MM.1S (cell line): ENCODE results near the gene POLR3F.
A peak's percentile ranks its signal among the peaks of the same experiment; 100 is the strongest.

Experiments used
- DNase-seq: peaks from one replicate; pipeline ENCODE4 v3.0.0-alpha.2; 2015
- H2AFZ ChIP-seq: fragments of 300-600 bp; sonication (generic); 2 replicates; pipeline ENCODE4 v1.6.0; 2016; ENCODE audit warnings: antibody characterized with exemption, low read length
- H3F3A ChIP-seq: fragments of 300-600 bp; sonication (generic); 2 replicates; pipeline ENCODE4 v1.6.1; 2016; ENCODE audit warnings: mild to moderate bottlenecking, antibody characterized with exemption, low read length, moderate library complexity, mixed read lengths; ENCODE audit not compliant: insufficient read depth
- H3K27ac ChIP-seq: fragments of 300-600 bp; sonication (generic); 2 replicates; pipeline ENCODE4 v1.5.1; 2016; ENCODE audit warnings: mild to moderate bottlenecking, low read length
- H3K27me3 ChIP-seq: fragments of 300-600 bp; sonication (generic); replicated peaks from 2 replicates; pipeline ENCODE4 v1.6.0; 2016; ENCODE audit warnings: low read length; ENCODE audit not compliant: insufficient read depth
- H3K36me3 ChIP-seq: fragments of 300-600 bp; sonication (generic); replicated peaks from 2 replicates; pipeline ENCODE4 v1.6.1; 2016; ENCODE audit warnings: mild to moderate bottlenecking, low read length, mixed read lengths; ENCODE audit not compliant: insufficient read depth
- H3K4me1 ChIP-seq: fragments of 300-600 bp; sonication (generic); 2 replicates; pipeline ENCODE4 v1.6.1; 2016; ENCODE audit warnings: low read length, mixed read lengths
- H3K4me2 ChIP-seq: fragments of 300-600 bp; sonication (generic); 2 replicates; pipeline ENCODE4 v1.6.0; 2016; ENCODE audit warnings: low read depth, low read length
- H3K4me3 ChIP-seq: fragments of 300-600 bp; sonication (generic); 2 replicates; pipeline ENCODE4 v1.5.1; 2016; ENCODE audit warnings: low read length, mixed read lengths
- H3K79me2 ChIP-seq: fragments of 300-600 bp; sonication (generic); 2 replicates; pipeline ENCODE4 v1.6.1; 2016; ENCODE audit warnings: mixed run types, low read length, mixed read lengths
- H3K9ac ChIP-seq: fragments of 300-600 bp; sonication (generic); 2 replicates; pipeline ENCODE4 v1.6.1; 2016; ENCODE audit warnings: low read length, mixed read lengths
- H3K9me2 ChIP-seq: fragments of 300-600 bp; sonication (generic); replicated peaks from 2 replicates; pipeline ENCODE4 v1.6.1; 2016; ENCODE audit warnings: mild to moderate bottlenecking, low read length, mixed read lengths; ENCODE audit not compliant: insufficient read depth
- H3K9me3 ChIP-seq: fragments of 300-600 bp; sonication (generic); replicated peaks from 2 replicates; pipeline ENCODE4 v1.6.1; 2016; ENCODE audit warnings: mild to moderate bottlenecking, low read length, mixed read lengths; ENCODE audit not compliant: insufficient read depth
- H4K20me1 ChIP-seq: fragments of 300-600 bp; sonication (generic); 2 replicates; pipeline ENCODE4 v1.6.1; 2016; ENCODE audit warnings: mild to moderate bottlenecking, low read length, moderate library complexity, mixed read lengths; ENCODE audit not compliant: insufficient read depth
- EZH2 ChIP-seq: fragments of 300-600 bp; sonication (generic); optimal IDR thresholded peaks from 2 replicates; pipeline ENCODE3; 2017; ENCODE audit warnings: low read depth, mild to moderate bottlenecking, antibody characterized with exemption, low read length, mixed read lengths
- EZH2phosphoT487 ChIP-seq: fragments of 300-600 bp; sonication (generic); IDR thresholded peaks from 2 replicates; pipeline ENCODE4 v1.6.1; 2018; ENCODE audit warnings: antibody characterized with exemption, low read length
- TF ChIP-seq, protein P1 (sequence below): fragments of 300-600 bp; sonication (generic); IDR thresholded peaks from 2 replicates; pipeline ENCODE4 v1.5.1; 2016; ENCODE audit warnings: antibody characterized with exemption, low read length, mixed read lengths

Gene POLR3F, protein sequence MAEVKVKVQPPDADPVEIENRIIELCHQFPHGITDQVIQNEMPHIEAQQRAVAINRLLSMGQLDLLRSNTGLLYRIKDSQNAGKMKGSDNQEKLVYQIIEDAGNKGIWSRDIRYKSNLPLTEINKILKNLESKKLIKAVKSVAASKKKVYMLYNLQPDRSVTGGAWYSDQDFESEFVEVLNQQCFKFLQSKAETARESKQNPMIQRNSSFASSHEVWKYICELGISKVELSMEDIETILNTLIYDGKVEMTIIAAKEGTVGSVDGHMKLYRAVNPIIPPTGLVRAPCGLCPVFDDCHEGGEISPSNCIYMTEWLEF

DNA sequence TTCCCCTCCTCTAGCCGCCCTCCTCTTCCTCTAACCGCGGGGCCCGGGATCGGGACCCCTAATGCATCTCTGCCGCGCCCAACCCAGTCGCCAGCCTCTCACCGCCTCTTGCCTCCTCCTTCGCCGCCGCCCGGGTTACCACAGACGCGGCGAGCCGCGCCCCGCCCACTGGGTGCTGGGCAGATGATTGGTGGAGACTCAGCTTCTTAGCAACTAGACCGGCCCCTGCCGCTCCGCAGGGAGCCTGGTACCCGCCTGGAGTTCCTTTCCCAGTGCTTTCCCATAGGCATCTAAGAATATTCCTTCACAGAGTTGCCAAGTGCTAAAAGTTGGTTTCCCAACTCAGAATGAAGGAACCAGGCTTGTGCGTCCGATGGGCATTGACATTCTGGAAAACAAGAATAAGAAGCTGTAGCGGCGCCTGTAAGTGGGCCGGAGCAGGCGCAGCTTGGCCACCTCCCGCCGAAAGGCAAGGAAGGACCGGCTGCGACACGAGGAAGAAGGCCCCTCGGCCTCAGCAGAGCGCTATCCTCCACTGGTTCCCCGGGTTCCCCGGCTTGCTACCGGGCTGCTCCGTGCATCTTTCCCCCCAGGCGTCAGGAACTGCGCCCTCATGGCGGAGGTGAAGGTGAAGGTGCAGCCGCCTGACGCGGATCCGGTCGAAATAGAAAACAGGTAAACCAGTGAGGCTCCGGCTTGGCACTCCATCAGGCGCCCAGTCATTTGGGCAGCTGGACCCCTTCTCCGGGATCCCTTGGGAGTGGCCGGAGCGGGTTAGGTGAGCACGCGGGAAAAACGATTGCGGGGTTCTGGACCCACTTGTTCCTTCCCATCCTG, at the start of gene POLR3F, which contains the start of gene DZANK1:
Gene POLR3F (plus strand): TSS at position 497 of the 837 bp plus-strand sequence. CDS start 117 bp downstream, at position 614.
Gene DZANK1 (minus strand): TSS at position 137 of the 837 bp plus-strand sequence. CDS start 1,672 bp downstream, outside the sequence.
- Histone ChIP-seq H3K4me1 (peaks cover 3% of the 10 kb centered on the region; the same call in 1 of the 2 replicates), H3K4me3 (peak within 1 kb of the TSS; percentile 92), H3K9me2 (no peaks in the 10 kb centered on the region), H3K27ac (peak within 1 kb of the TSS; percentile 61), H2AFZ (peak within 1 kb of the TSS; percentile 97), H3K27me3 (no peaks in the 10 kb centered on the region), H3K4me2 (peak within 1 kb of the TSS; percentile 90), H3K9ac (peak within 1 kb of the TSS; percentile 79), H3K9me3 (no peaks in the 10 kb centered on the region), H3K79me2 (peaks cover 26% of the 10 kb centered on the region), H3F3A (no peaks in the 10 kb centered on the region), H3K36me3 (no peaks in the 10 kb centered on the region), H4K20me1 (no peaks in the 10 kb centered on the region)
- TF ChIP-seq EZH2phosphoT487 (no peak), EZH2 (no peak)
- TF ChIP-seq, protein P1, sequence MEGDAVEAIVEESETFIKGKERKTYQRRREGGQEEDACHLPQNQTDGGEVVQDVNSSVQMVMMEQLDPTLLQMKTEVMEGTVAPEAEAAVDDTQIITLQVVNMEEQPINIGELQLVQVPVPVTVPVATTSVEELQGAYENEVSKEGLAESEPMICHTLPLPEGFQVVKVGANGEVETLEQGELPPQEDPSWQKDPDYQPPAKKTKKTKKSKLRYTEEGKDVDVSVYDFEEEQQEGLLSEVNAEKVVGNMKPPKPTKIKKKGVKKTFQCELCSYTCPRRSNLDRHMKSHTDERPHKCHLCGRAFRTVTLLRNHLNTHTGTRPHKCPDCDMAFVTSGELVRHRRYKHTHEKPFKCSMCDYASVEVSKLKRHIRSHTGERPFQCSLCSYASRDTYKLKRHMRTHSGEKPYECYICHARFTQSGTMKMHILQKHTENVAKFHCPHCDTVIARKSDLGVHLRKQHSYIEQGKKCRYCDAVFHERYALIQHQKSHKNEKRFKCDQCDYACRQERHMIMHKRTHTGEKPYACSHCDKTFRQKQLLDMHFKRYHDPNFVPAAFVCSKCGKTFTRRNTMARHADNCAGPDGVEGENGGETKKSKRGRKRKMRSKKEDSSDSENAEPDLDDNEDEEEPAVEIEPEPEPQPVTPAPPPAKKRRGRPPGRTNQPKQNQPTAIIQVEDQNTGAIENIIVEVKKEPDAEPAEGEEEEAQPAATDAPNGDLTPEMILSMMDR: no peak
- peak; percentile 96 for DNase-seq

DNA sequence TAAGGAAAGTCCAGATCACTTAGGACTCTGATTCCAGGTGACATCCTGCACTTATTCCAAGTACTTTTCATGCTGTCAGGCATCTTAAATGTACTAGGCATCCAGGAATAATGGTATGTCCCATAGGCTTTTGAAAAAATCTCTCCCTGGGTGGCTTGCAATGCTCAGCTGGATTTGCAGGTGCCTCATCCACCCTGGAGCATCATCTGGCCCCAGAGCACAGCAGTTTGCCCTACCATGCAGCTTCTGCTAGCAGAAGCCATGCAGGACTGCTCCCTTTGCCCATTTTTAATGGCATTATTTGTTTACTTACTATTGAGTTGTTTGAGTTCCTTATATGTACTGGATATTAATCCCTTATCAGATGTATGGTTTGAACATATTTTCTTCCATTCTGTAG, 45.6 kb upstream of the POLR3F start:
- Histone ChIP-seq H3K4me3 (no peak overlapping the region), H3K27ac (no peak overlapping the region), H3K36me3 (no peaks in the 10 kb centered on the region), H3K4me2 (no peak overlapping the region), H3K79me2 (no peaks in the 10 kb centered on the region), H2AFZ (no peak overlapping the region), H3K27me3 (no peaks in the 10 kb centered on the region), H3F3A (no peaks in the 10 kb centered on the region), H3K9ac (no peak overlapping the region), H3K9me3 (no peaks in the 10 kb centered on the region), H4K20me1 (no peaks in the 10 kb centered on the region), H3K9me2 (no peaks in the 10 kb centered on the region), H3K4me1 (no peaks in the 10 kb centered on the region)
- TF ChIP-seq EZH2phosphoT487: no peak
- TF ChIP-seq EZH2: no peak
- TF ChIP-seq, protein P1: no peak
- DNase-seq: no peak

DNA sequence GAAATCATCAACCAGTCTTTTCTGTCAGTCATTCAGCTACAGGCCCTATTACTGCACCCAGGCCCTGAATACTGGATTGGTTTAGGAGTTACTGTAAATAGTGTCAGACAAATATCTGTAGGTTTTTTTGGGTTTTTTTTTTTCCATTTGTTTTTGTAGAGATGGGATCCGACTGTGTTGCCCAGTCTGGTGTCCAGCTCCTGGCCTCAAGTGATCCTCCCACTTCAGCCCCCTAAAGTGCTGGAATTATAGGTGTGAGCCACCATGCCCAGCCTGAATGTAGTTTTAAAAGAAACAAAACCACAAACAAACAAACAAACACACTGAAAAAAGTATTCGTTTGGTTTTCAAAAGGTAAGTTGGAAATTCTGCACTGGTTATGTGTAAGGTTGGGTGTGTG, 40.0 kb upstream of the POLR3F start:
- H3K9ac ChIP-seq: no peak overlapping the region
- no peaks in the 10 kb centered on the region for H3K9me2 ChIP-seq
- no peak overlapping the region for H3K27ac ChIP-seq

More for the DNA sequence above, 40.0 kb upstream of the POLR3F start:
- no peaks in the 10 kb centered on the region for H3K4me1 ChIP-seq
- DNase-seq: no peak
- no peaks in the 10 kb centered on the region for H3K9me3 ChIP-seq
- no peak overlapping the region for H2AFZ ChIP-seq
- H3K36me3 ChIP-seq: no peaks in the 10 kb centered on the region
- H3K4me3 ChIP-seq: no peak overlapping the region
- H3K27me3 ChIP-seq: no peaks in the 10 kb centered on the region
- TF ChIP-seq EZH2 (no peak), EZH2phosphoT487 (no peak)
- TF ChIP-seq, protein P1: no peak
- no peaks in the 10 kb centered on the region for H3F3A ChIP-seq
- no peaks in the 10 kb centered on the region for H4K20me1 ChIP-seq
- H3K79me2 ChIP-seq: no peaks in the 10 kb centered on the region
- no peak overlapping the region for H3K4me2 ChIP-seq
